ENCODE data around the gene NFIX. TPM values are rescaled to one million over a fixed set of nuclear protein-coding genes. Genes with fewer than 3 reads are reported as not detected.
"Not testable (repeated sequence)": the region's sequence is repeated elsewhere in the genome, so short reads cannot be mapped to it uniquely, and the experiment has no call there.

The NFIX gene
- total and polyA plus RNA-seq, 5 experiments from 2014 or later: 0.68 to 8.6 (median 3.2) TPM; not detected in 1

DNA sequence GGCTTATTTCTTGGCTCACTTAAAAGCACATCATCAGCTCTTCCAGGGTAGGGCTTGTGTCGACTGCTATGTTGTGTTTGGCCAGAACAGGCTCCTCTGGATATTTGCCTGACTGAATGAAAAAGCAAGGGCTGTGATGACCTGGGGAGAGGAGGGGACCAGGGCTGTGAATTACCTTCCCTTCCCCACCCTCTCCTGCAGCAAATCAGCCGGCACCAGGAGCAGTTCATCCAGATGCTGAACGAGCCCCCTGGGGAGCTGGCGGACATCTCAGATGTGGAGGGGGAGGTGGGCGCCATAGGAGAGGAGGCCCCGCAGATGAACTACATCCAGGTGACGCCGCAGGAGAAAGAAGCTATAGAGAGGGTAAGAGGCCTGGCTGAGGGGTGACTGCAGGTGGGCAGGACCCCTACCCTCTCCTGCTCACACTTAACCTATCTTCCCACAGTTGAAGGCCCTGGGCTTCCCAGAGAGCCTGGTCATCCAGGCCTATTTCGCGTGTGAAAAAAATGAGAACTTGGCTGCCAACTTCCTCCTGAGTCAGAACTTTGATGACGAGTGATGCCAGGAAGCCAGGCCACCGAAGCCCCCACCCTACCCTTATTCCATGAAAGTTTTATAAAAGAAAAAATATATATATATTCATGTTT, 42.7 kb upstream of the NFIX start:
- ATAC-seq (no peak), DNase-seq (no peak)
- Mint-ChIP-seq H3K27ac (peak overlapping the region in 4 of 10 donors; percentile 7 to 67 (median 36)), H3K27me3 (no peaks in the 10 kb centered on the region), H3K36me3 (peaks cover 0 to 67% (median 12%) of the 10 kb centered on the region in 3 donors), H3K4me1 (peaks cover 18 to 36% (median 30%) of the 10 kb centered on the region in 4 donors), H3K9me3 (no peaks in the 10 kb centered on the region), H3K4me3 (no peak overlapping the region)
- POLR2A ChIA-PET: interaction anchor here (0.6 to 1.3 kb wide), 3 partner anchors 13 to 142 kb away, joined by 3 to 4 read pairs (median 4); partner anchors contain the start of gene GCDH

DNA sequence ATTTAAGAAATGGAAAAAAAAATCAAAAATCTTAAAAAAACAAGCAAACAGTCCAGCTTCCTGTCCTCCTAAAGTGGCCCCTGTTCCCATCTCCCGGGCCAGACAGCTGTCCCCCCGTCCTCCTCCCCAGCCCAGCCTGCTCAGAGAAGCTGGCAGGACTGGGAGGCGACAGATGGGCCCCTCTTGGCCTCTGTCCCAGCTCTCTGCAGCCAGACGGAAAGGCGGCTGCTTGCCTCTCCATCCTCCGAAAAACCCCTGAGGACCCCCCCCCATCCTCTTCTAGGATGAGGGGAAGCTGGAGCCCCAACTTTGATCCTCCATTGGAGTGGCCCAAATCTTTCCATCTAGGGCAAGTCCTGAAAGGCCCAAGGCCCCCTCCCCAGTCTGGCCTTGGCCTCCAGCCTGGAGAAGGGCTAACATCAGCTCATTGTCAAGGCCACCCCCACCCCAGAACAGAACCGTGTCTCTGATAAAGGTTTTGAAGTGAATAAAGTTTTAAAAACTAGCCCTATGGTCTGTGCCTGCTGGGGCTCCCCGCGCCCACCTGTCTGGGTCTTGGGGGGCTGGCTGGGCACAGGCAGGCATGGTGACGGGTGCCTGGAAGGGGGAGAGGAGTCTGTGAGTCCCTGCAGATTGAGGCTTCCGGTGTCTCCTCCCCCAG, 42.0 kb upstream of the NFIX start:
- POLR2A ChIA-PET: interaction anchor here (0.6 to 1.3 kb wide), 4 partner anchors 12 to 142 kb away, joined by 3 to 4 read pairs (median 4); partner anchors contain the start of gene GCDH
- DNase-seq (no peak), ATAC-seq (no peak)
- Mint-ChIP-seq H3K36me3 (peaks cover 0 to 64% (median 10%) of the 10 kb centered on the region in 3 donors), H3K9me3 (no peaks in the 10 kb centered on the region), H3K27me3 (no peaks in the 10 kb centered on the region), H3K4me1 (peaks cover 18 to 36% (median 28%) of the 10 kb centered on the region in 4 donors), H3K27ac (peak overlapping the region in 1 of 10 donors; percentile 7), H3K4me3 (peak overlapping the region in 1 of 10 donors; percentile 45)

DNA sequence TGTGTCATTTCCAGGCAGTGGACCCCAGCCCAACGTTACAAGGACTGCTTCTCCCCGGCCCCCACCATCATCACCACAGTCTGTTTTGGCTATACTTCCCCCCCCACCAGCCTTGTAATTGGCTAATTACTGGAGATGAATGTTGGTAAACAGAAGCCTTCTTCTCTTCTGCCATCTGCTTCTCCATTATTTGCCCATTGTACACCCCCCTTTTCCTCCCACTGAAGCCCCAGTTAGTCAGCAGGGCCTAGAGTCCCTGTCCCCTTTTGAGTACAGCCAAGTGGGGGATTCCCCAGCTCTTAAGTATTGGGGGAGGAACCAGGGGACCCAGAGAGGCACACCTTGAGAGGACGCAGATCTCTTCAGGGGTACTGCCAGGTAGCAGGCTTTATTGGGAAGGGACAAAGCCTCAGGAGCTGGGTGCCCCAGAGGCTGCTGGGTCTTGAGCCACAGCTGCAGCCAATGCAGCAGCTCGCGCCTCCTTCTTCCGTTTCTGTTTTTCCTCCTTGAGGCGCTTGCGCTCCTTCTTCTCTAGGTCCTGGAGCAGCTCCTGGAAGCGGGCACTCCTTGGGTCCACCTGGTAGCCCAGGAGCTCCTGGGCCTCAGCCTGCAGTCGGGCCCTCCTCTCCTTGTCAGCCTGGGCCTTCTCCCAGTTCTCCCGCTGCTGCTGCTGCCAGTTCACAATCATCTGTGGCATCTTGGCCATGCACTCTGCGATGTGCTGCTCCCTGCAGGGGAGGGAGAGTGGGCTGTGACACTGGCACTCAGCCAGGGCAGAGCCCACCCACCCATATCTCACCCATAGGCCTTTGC, 41.3 kb upstream of the NFIX start:
- H3K27ac Mint-ChIP-seq: peak overlapping the region in 9 of 10 donors; percentile 53 to 90 (median 83)
- H3K9me3 Mint-ChIP-seq: no peaks in the 10 kb centered on the region
- H3K4me1 Mint-ChIP-seq: peaks cover 18 to 36% (median 27%) of the 10 kb centered on the region in 4 donors
- H3K27me3 Mint-ChIP-seq: no peaks in the 10 kb centered on the region
- POLR2A ChIA-PET: interaction anchor here (0.8 to 3.6 kb wide), 5 partner anchors 8 to 63 kb away, joined by 3 to 17 read pairs (median 4); partner anchors contain the start of genes CALR, GCDH and RAD23A
- no peak for DNase-seq
- peaks cover 0 to 56% (median 10%) of the 10 kb centered on the region in 3 donors for H3K36me3 Mint-ChIP-seq
- ATAC-seq: no peak
- H3K4me3 Mint-ChIP-seq: peak overlapping the region in 5 of 10 donors; percentile 14 to 58 (median 27)

DNA sequence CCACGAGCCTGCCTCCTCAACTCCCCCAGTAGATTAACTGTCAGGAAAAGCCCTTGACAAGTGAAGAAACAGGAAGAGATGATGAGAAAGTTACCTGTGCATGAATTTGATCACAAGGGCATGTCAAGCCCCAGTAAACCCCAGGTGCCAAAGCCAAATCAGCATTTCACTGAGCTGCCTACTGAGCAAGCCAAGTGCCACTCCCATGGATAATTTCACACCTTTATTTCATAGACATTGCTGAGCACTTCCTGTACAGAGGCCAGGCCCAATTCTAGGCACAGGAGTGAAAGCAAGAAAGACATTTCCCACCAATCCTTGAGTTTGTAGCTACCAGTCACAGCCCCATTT, 40.7 kb upstream of the NFIX start:
- no peaks in the 10 kb centered on the region for H3K27me3 Mint-ChIP-seq
- H3K9me3 Mint-ChIP-seq: no peaks in the 10 kb centered on the region
- peaks cover 0 to 50% (median 10%) of the 10 kb centered on the region in 3 donors for H3K36me3 Mint-ChIP-seq
- POLR2A ChIA-PET: interaction anchor here (0.5 to 3.6 kb wide), 6 partner anchors 8 to 64 kb away, joined by 3 to 17 read pairs (median 4); partner anchors contain the start of genes CALR, GCDH and RAD23A
- DNase-seq (no peak), ATAC-seq (no peak)
- peak overlapping the region; percentile 48 to 90 (median 82) for H3K27ac Mint-ChIP-seq
- peaks cover 18 to 36% (median 27%) of the 10 kb centered on the region in 4 donors for H3K4me1 Mint-ChIP-seq
- peak overlapping the region in 7 of 10 donors; percentile 14 to 58 (median 43) for H3K4me3 Mint-ChIP-seq

- ATAC-seq, DNase-seq, H3K9me3 Mint-ChIP-seq, H3K27me3 Mint-ChIP-seq: not testable (repeated sequence)
- Mint-ChIP-seq H3K4me3 (peak overlapping the region; percentile 75 to 89 (median 84)), H3K4me1 (peaks cover 16 to 29% (median 25%) of the 10 kb centered on the region in 4 donors), H3K27ac (peak overlapping the region; percentile 61 to 92 (median 85)), H3K36me3 (peaks cover 0 to 41% (median 5%) of the 10 kb centered on the region in 3 donors)
- POLR2A ChIA-PET: interaction anchor here (0.9 to 3.6 kb wide), 8 partner anchors 9 to 74 kb away, joined by 3 to 17 read pairs (median 8); partner anchors contain the start of genes CALR, GCDH and RAD23A
These were observed 39.7 kb upstream of the NFIX start for GRCh38 chr19:12955575-12955974.

GRCh38 chr19:12955996-12956395, 39.3 kb upstream of the NFIX start:
- Mint-ChIP-seq H3K36me3 (peaks cover 0 to 36% (median 5%) of the 10 kb centered on the region in 3 donors), H3K4me3 (peak overlapping the region; percentile 75 to 89 (median 84)), H3K27ac (peak overlapping the region; percentile 61 to 92 (median 85)), H3K9me3 (no peaks in the 10 kb centered on the region), H3K27me3 (no peaks in the 10 kb centered on the region), H3K4me1 (peaks cover 16 to 29% (median 25%) of the 10 kb centered on the region in 4 donors)
- ATAC-seq (no peak), DNase-seq (no peak)
- POLR2A ChIA-PET: interaction anchor here (0.9 to 3.6 kb wide), 14 partner anchors 8 to 74 kb away, joined by 3 to 17 read pairs (median 6); partner anchors contain the start of genes CALR, GCDH, RAD23A and SYCE2

DNA sequence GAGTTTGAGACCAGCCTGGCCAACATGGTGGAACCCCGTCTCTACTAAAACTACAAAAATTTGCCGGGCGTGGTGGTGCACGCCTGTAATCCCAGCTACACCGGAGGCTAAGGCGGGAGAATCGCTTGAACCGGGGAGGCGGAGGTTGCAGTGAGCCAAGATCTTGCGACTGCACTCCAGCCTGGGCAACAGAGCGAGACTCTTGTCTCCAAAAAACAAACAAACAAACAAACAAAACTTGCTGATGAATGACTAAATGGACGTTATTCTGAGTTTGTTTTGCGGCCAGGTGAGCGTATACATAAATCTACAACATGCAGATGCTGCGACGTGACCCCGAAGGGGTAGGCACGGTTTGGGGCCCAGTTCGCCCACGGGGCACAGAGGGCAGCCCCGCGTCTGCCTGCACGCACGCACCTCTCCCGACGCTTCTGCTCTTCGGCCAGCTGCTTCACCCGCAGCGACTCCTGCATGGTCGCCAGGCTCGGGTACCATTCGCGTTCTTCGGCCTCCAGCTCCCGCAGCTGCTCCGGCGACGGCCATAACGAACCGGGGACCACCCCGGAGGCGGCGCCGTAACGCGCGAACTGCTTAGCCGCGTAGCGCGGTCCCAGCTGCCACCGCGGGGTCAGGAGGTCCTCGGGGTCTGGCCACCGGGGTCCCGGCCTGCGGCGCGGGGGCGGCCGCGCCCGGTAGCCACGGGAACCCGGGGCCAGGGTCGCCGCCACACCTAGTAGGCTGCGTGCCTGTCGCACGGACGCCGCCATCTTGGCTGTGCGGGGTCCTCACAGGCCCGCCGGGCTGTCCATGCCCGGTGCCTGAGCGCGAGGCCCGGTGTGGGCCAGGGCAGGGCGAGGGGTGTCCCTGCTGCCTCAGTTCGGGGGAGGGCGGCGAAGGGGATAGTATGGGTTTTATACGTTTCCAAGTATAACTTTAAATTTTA, 38.6 kb upstream of the NFIX start, which contains the start of gene GADD45GIP1:
GADD45GIP1 (minus strand) TSS at position 778 of the 943 bp plus-strand sequence; CDS start at position 767, 11 bp downstream.
- H3K27me3 Mint-ChIP-seq: no peaks in the 10 kb centered on the region
- H3K36me3 Mint-ChIP-seq: peaks cover 0 to 29% (median under 1%) of the 10 kb centered on the region in 3 donors
- ATAC-seq (peak; percentile 93 to 98), DNase-seq (peak; percentile 68 to 87 (median 78))
- POLR2A ChIA-PET: interaction anchor here (0.6 to 3.6 kb wide), 15 partner anchors 9 to 162 kb away, joined by 3 to 17 read pairs (median 6); partner anchors contain the start of genes CALR, GCDH, RAD23A and SYCE2
- H3K27ac Mint-ChIP-seq: peak within 1 kb of the TSS; percentile 61 to 95 (median 91)
- no peaks in the 10 kb centered on the region for H3K9me3 Mint-ChIP-seq
- H3K4me3 Mint-ChIP-seq: peak within 1 kb of the TSS; percentile 75 to 93 (median 86)
- peaks cover 15 to 29% (median 25%) of the 10 kb centered on the region in 4 donors for H3K4me1 Mint-ChIP-seq

DNA sequence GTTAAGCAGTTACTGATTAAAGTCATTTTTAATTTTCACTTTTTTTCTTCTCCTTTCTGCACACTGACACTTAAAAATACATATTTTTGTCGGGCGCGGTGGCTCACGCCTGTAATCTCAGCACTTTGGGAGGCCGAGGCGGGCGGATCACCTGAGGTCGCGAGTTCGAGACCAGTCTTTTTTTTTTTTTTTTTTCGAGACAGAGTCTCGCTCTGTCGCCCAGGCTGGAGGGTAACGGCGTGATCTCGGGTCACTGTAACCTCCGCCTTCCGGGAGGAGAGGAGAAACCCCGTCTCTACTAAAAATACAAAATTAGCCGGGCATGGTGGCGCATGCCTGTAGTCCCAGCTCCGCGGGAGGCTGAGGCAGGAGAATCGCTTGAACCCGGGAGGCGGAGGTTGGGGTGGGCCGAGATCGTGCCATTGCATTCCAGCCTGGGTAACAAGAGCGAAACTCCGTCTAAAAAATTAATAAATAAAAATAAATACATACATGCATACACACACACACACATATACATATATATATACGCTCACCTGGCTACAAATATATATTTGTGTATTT, 37.8 kb upstream of the NFIX start:
- not testable (repeated sequence) for DNase-seq, H3K9me3 Mint-ChIP-seq, H3K27me3 Mint-ChIP-seq
- Mint-ChIP-seq H3K27ac (peak overlapping the region in 9 of 10 donors; percentile 86 to 95 (median 91)), H3K4me1 (peaks cover 14 to 29% (median 25%) of the 10 kb centered on the region in 4 donors), H3K4me3 (peak overlapping the region; percentile 75 to 93 (median 86)), H3K36me3 (peaks cover 0 to 23% (median 0%) of the 10 kb centered on the region in 3 donors)
- peak; percentile 29 for ATAC-seq
- POLR2A ChIA-PET: interaction anchor here (0.7 to 3.6 kb wide), 11 partner anchors 9 to 1252 kb away, joined by 3 to 17 read pairs (median 5); partner anchors contain the start of genes CALR, GCDH and SYCE2

GRCh38 chr19:12959481-12959880, 35.8 kb upstream of the NFIX start:
- peaks cover 0 to 2% (median 0%) of the 10 kb centered on the region in 5 donors for H3K27me3 Mint-ChIP-seq
- POLR2A ChIA-PET: no interaction called here
- H3K27ac Mint-ChIP-seq: no peak overlapping the region
- no peak overlapping the region for H3K4me3 Mint-ChIP-seq
- no peak for ATAC-seq
- no peak for DNase-seq
- peaks cover 0 to 7% (median 0%) of the 10 kb centered on the region in 3 donors for H3K36me3 Mint-ChIP-seq
- no peaks in the 10 kb centered on the region for H3K9me3 Mint-ChIP-seq
- H3K4me1 Mint-ChIP-seq: peaks cover 9 to 24% (median 20%) of the 10 kb centered on the region in 4 donors

DNA sequence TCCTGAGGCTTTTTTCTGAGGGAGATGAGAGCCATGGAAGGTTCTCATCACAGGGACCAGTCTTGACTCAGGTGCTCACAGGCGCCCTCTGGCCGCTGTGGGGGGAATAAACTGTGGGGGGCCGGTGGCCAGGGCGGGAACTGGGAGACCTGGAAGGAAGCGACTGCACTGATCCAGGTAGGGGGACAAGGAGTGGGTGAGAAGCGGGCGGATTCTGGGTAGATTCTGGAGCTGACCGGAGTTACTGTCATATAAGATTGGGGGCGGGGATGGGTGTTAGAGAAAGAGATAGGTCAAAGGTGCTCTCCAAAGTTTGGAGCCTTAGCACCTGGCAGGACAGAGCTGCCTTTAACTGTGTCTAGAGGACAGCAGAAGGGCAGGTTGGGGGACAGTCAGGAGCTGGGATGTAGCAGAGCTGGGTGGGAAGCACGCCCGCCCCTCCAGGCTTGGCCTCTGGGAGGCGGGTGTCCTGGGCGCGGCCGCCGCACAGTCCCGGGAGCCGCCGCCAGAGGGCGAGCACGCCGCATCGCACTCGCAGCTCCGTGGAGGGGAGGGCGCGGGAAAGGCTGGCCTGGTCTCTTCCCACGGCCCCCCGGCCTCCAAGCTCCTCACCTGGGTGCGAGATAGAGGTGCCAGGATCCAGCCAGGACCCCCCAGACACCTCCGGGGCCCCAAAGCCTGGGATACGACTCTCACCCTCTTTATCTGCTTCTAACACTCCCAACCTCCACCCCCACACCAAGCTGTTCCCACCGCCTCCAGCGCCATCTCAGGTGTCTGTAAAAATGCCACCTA, 30.1 kb upstream of the NFIX start:
- POLR2A ChIA-PET: interaction anchor here (0.7 to 2.1 kb wide), 14 partner anchors 9 to 85 kb away, joined by 3 to 13 read pairs (median 3); partner anchors contain the start of genes FARSA, GADD45GIP1, NFIX and SYCE2
- Mint-ChIP-seq H3K9me3 (no peaks in the 10 kb centered on the region), H3K27me3 (peaks cover 0 to 2% (median 0%) of the 10 kb centered on the region in 5 donors), H3K27ac (peak overlapping the region in 9 of 10 donors; percentile 31 to 92 (median 79)), H3K36me3 (no peaks in the 10 kb centered on the region), H3K4me1 (peaks cover 5 to 12% (median 6%) of the 10 kb centered on the region in 4 donors), H3K4me3 (peak overlapping the region; percentile 81 to 98 (median 90))
- ATAC-seq (peak; percentile 95 to 97), DNase-seq (peak; percentile 63 to 85 (median 79))
